ENCODE measurements around the gene TBC1D24.

DNA sequence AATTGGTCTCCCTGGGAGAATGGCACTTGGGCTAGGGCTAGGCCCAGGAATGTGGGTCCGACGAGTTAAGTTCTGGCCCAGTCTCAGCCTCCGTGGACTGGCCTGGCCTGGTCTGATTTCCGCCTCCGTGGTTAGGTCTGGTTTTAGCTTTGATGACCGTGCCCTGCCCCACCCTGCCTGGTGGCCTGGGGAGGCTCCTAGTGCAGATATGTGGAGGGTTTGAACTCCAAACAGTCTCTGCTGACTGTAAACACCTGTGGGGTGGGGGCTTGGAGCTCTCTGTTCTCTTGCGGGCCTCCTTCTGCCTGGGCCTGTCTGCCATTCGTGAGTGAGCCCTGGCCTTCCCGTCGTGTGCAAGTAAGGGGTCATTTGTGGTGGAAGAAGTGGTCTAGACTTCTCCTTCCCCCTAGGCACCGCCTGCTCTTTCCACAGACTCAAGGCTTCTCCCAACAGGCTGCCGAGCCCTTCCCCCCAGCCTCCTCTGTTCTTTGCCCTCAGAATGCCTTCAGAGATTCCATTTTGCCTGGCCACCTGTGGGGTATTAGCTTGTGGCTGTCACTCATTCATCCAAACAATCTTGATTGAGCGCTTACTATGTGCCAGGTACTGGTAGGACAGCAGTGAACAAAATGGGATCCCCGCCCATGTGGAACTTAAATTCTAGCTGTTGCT is 40.4 kb downstream of the TBC1D24 start:
- TF ChIP-seq, protein P1, sequence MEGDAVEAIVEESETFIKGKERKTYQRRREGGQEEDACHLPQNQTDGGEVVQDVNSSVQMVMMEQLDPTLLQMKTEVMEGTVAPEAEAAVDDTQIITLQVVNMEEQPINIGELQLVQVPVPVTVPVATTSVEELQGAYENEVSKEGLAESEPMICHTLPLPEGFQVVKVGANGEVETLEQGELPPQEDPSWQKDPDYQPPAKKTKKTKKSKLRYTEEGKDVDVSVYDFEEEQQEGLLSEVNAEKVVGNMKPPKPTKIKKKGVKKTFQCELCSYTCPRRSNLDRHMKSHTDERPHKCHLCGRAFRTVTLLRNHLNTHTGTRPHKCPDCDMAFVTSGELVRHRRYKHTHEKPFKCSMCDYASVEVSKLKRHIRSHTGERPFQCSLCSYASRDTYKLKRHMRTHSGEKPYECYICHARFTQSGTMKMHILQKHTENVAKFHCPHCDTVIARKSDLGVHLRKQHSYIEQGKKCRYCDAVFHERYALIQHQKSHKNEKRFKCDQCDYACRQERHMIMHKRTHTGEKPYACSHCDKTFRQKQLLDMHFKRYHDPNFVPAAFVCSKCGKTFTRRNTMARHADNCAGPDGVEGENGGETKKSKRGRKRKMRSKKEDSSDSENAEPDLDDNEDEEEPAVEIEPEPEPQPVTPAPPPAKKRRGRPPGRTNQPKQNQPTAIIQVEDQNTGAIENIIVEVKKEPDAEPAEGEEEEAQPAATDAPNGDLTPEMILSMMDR (IDR thresholded peaks at IDR 0.05) = no peak
- TF ChIP-seq EZH2 (IDR thresholded peaks at IDR 0.05; ENCODE audit: borderline replicate concordance, insufficient read depth, low read depth, low read length, poor library complexity, severe bottlenecking) = no peak

Measured in B cell (primary cell).